ENCODE results near the gene CCDC154. TPM values are rescaled to one million over a fixed set of nuclear protein-coding genes. Genes with fewer than 3 reads are reported as not detected.
A peak's percentile ranks its signal among the peaks of the same experiment; 100 is the strongest.
"Not testable (repeated sequence)": the region's sequence is repeated elsewhere in the genome, so short reads cannot be mapped to it uniquely, and the experiment has no call there.

The CCDC154 gene
- total and polyA plus RNA-seq, 2 experiments from 2014 or later, result 0.18 TPM; not detected in 1

- Histone ChIP-seq H3K27me3 (replicated peaks; ENCODE audit: insufficient read depth) (no peaks in the 10 kb centered on the region), H3K4me2 (ENCODE audit: unreplicated experiment) (no peak overlapping the region), H3K4me1 (ENCODE audit: insufficient read depth) (peaks cover 19% of the 10 kb centered on the region), H3K4me3 (no peak overlapping the region), H3K36me3 (ENCODE audit: low read depth) (no peaks in the 10 kb centered on the region), H3K79me2 (ENCODE audit: insufficient read depth) (peaks cover 78% of the 10 kb centered on the region), H3K9me3 (ENCODE audit: low read depth) (no peaks in the 10 kb centered on the region), H3F3A (ENCODE audit: insufficient read depth) (no peaks in the 10 kb centered on the region), H3K27ac (peak overlapping the region; percentile 24; the same call in 1 of the 2 replicates), H4K20me1 (ENCODE audit: insufficient read depth) (no peaks in the 10 kb centered on the region), H3K9me2 (ENCODE audit: insufficient read depth) (no peaks in the 10 kb centered on the region), H3K9ac (no peak overlapping the region; the same call in 1 of the 2 replicates), H2AFZ (no peak overlapping the region)
- DNase-seq, result peak; percentile 64
- in situ Hi-C loops (cut with MboI), result no loop called here
- WGBS, 2 experiments (ENCODE audit: low coverage in 1 of 2, low lambda C conversion rate in 2 of 2, missing lambda C conversion rate in 2 of 2), result 73 to 87% methylated on average over 9 to 14 of the region's 14 CpGs
- no peak for TF ChIP-seq EZH2phosphoT487 (IDR thresholded peaks at IDR 0.05; ENCODE audit: insufficient read depth, low read depth)
- no peak for TF ChIP-seq EZH2 (IDR thresholded peaks at IDR 0.05; ENCODE audit: insufficient read depth, poor library complexity, severe bottlenecking)
These were observed 26.3 kb upstream of the CCDC154 start for GRCh38 chr16:1470481-1471251.

- peak; percentile 19 for DNase-seq
- Histone ChIP-seq H4K20me1 (ENCODE audit: insufficient read depth) (no peaks in the 10 kb centered on the region), H3K79me2 (ENCODE audit: insufficient read depth) (peaks cover 78% of the 10 kb centered on the region), H3K4me1 (ENCODE audit: insufficient read depth) (peaks cover 19% of the 10 kb centered on the region), H3K36me3 (ENCODE audit: low read depth) (no peaks in the 10 kb centered on the region), H3K27ac (no peak overlapping the region), H3K4me2 (ENCODE audit: unreplicated experiment) (no peak overlapping the region), H2AFZ (no peak overlapping the region), H3K9me3 (ENCODE audit: low read depth) (no peaks in the 10 kb centered on the region), H3K27me3 (replicated peaks; ENCODE audit: insufficient read depth) (no peaks in the 10 kb centered on the region), H3K9ac (no peak overlapping the region), H3K4me3 (no peak overlapping the region), H3F3A (ENCODE audit: insufficient read depth) (no peaks in the 10 kb centered on the region), H3K9me2 (ENCODE audit: insufficient read depth) (no peaks in the 10 kb centered on the region)
- 81 to 83% methylated on average over 20 of the region's 20 CpGs for WGBS, 2 experiments (ENCODE audit: low coverage in 1 of 2, low lambda C conversion rate in 2 of 2, missing lambda C conversion rate in 2 of 2)
- in situ Hi-C loops (cut with MboI), result no loop called here
- TF ChIP-seq EZH2phosphoT487 (IDR thresholded peaks at IDR 0.05; ENCODE audit: insufficient read depth, low read depth) (no peak), EZH2 (IDR thresholded peaks at IDR 0.05; ENCODE audit: insufficient read depth, poor library complexity, severe bottlenecking) (no peak)
These were observed 25.4 kb upstream of the CCDC154 start for GRCh38 chr16:1469693-1470201.

GRCh38 chr16:1469141-1469540, 24.8 kb upstream of the CCDC154 start:
- H3K4me2 ChIP-seq (ENCODE audit: unreplicated experiment); H3K27me3 ChIP-seq (replicated peaks; ENCODE audit: insufficient read depth); H4K20me1 ChIP-seq (ENCODE audit: insufficient read depth); in situ Hi-C loops (cut with MboI); H3K9me2 ChIP-seq (ENCODE audit: insufficient read depth); H3K9ac ChIP-seq; H3K4me3 ChIP-seq; H3F3A ChIP-seq (ENCODE audit: insufficient read depth); DNase-seq; H3K27ac ChIP-seq; H3K36me3 ChIP-seq (ENCODE audit: low read depth); H3K9me3 ChIP-seq (ENCODE audit: low read depth); H2AFZ ChIP-seq: not testable (repeated sequence)
- 68 to 73% methylated on average over 5 of the region's 5 CpGs for WGBS, 2 experiments (ENCODE audit: low coverage in 1 of 2, low lambda C conversion rate in 2 of 2, missing lambda C conversion rate in 2 of 2)
- Histone ChIP-seq H3K79me2 (ENCODE audit: insufficient read depth) (peaks cover 72% of the 10 kb centered on the region), H3K4me1 (ENCODE audit: insufficient read depth) (peaks cover 19% of the 10 kb centered on the region)

GRCh38 chr16:1468426-1468810, 24.1 kb upstream of the CCDC154 start:
- no peaks in the 10 kb centered on the region for H3K9me3 ChIP-seq (ENCODE audit: low read depth)
- no peaks in the 10 kb centered on the region for H4K20me1 ChIP-seq (ENCODE audit: insufficient read depth)
- no peak for TF ChIP-seq EZH2phosphoT487 (IDR thresholded peaks at IDR 0.05; ENCODE audit: insufficient read depth, low read depth)
- TF ChIP-seq EZH2 (IDR thresholded peaks at IDR 0.05; ENCODE audit: insufficient read depth, poor library complexity, severe bottlenecking), result no peak
- H3K9ac ChIP-seq, result no peak overlapping the region
- no peaks in the 10 kb centered on the region for H3K36me3 ChIP-seq (ENCODE audit: low read depth)
- no peak overlapping the region for H3K4me3 ChIP-seq
- no peaks in the 10 kb centered on the region for H3K9me2 ChIP-seq (ENCODE audit: insufficient read depth)
- 76 to 80% methylated on average over 22 of the region's 22 CpGs for WGBS, 2 experiments (ENCODE audit: low coverage in 1 of 2, low lambda C conversion rate in 2 of 2, missing lambda C conversion rate in 2 of 2)
- H3K79me2 ChIP-seq (ENCODE audit: insufficient read depth), result peaks cover 65% of the 10 kb centered on the region
- H3K4me1 ChIP-seq (ENCODE audit: insufficient read depth), result peaks cover 14% of the 10 kb centered on the region
- in situ Hi-C loops (cut with MboI), result no loop called here
- no peak overlapping the region for H3K4me2 ChIP-seq (ENCODE audit: unreplicated experiment)
- DNase-seq, result no peak
- H3K27me3 ChIP-seq (replicated peaks; ENCODE audit: insufficient read depth), result no peaks in the 10 kb centered on the region
- H3F3A ChIP-seq (ENCODE audit: insufficient read depth), result no peaks in the 10 kb centered on the region
- no peak overlapping the region for H2AFZ ChIP-seq
- no peak overlapping the region for H3K27ac ChIP-seq
